ENCODE results near the gene CDR2.
A peak's percentile ranks its signal among the peaks of the same experiment; 100 is the strongest.

The CDR2 gene

GRCh38 chr16:22373662-22374310, 633 bp downstream of the CDR2 start (continued):
- TF ChIP-seq ZNF513 (tag by site-specific recombination; IDR thresholded peaks at IDR 0.05) = no peak
- peak; percentile 11; the same call in 1 of the 2 replicates for TF ChIP-seq CTCF (tag by site-specific recombination; IDR thresholded peaks at IDR 0.05)
- TF ChIP-seq ZNF341 (tag by site-specific recombination; IDR thresholded peaks at IDR 0.05; ENCODE audit: low read depth) = peak; percentile 80

GRCh38 chr16:22372882-22373661, 1.3 kb downstream of the CDR2 start:
- POLR2A ChIA-PET = interaction anchor here (0.6 to 1.8 kb wide), 3 partner anchors 14 to 15 kb away, joined by 3 to 5 read pairs (median 3); no protein-coding TSS in a partner anchor
- H3K27ac ChIP-seq (ENCODE audit: extremely low read depth, low read depth, low read length) = no peak overlapping the region
- CTCF ChIA-PET = interaction anchor here (2.0 kb wide), 1 partner anchor 55 kb away, joined by 10 read pairs; no protein-coding TSS in a partner anchor
- H3K9me3 ChIP-seq (ENCODE audit: control insufficient read depth, insufficient read depth, low read depth, low read length) = no peaks in the 10 kb centered on the region
- peaks cover 16% of the 10 kb centered on the region; the same call in 1 of the 2 replicates for H3K4me1 ChIP-seq (ENCODE audit: control insufficient read depth, insufficient read depth, low read length)
- peak overlapping the region; percentile 72 for H3K4me3 ChIP-seq (ENCODE audit: low read depth, low read length)
- H3K36me3 ChIP-seq (ENCODE audit: control insufficient read depth in 2 of 2, insufficient read depth in 1 of 2, low read length in 2 of 2) = peaks cover 0 to 7% of the 10 kb centered on the region in 2 experiments; a peak in 1 of 3 replicates
- no peak for TF ChIP-seq ZNF488 (tag by site-specific recombination; IDR thresholded peaks at IDR 0.05)
- TF ChIP-seq PRDM2 (tag by site-specific recombination; IDR thresholded peaks at IDR 0.05; ENCODE audit: borderline replicate concordance) = no peak
- TF ChIP-seq ZBTB49 (tag by site-specific recombination; IDR thresholded peaks at IDR 0.05; ENCODE audit: low read depth) = no peak
- no peak for TF ChIP-seq ZNF654 (tag by site-specific recombination; IDR thresholded peaks at IDR 0.05; ENCODE audit: low read depth)
- TF ChIP-seq PRDM1 (tag by site-specific recombination; IDR thresholded peaks at IDR 0.05) = peak; percentile 35; the same call in 1 of the 2 replicates
- TF ChIP-seq ZNF600 (tag by site-specific recombination; IDR thresholded peaks at IDR 0.05) = no peak
- TF ChIP-seq INSM2 (tag by site-specific recombination; IDR thresholded peaks at IDR 0.05) = no peak
- TF ChIP-seq BCL6B (tag by site-specific recombination; IDR thresholded peaks at IDR 0.05) = no peak
- TF ChIP-seq ZNF449 (tag by site-specific recombination; IDR thresholded peaks at IDR 0.05) = peak; percentile 82
- TF ChIP-seq ZNF626 (tag by site-specific recombination; IDR thresholded peaks at IDR 0.05) = no peak
- no peak for TF ChIP-seq ZNF776 (tag by site-specific recombination; IDR thresholded peaks at IDR 0.05; ENCODE audit: borderline replicate concordance)
- TF ChIP-seq ZFHX2 (tag by site-specific recombination; conservative IDR thresholded peaks at IDR 0.05) = peak; percentile 35; the same call in 1 of the 2 replicates
